K562 (cell line): ENCODE results near the gene DIRAS2. TPM values are rescaled to one million over a fixed set of nuclear protein-coding genes. Genes with fewer than 3 reads are reported as not detected.

ENCODE experiments used
- ATAC-seq: fragments of 200-7000 bp; cut with Tn5 transposase; 3 replicates; pipeline ENCODE4 v1.9.1; 2020; ENCODE audit warnings: moderate library complexity
- BruUV-seq: library from RNA; stranded (reverse); fragments of 400-500 nt; replicated peaks from 2 replicates; lab custom pipeline; 2021; lab: Mats Ljungman, UMichigan
- CTCF ChIA-PET: fragments of 300-600 bp; formaldehyde crosslinking; extraction: SDS; loops from one replicate; lab custom pipeline; 2021; ENCODE audit warnings: low intra/inter-chr PET ratio; lab: Yijun Ruan, JAX
- POLR2A ChIA-PET: fragments of 300-600, 350-650 bp; sonication (Branson Sonifier 250); formaldehyde crosslinking; extraction: SDS; loops from one replicate; lab custom pipeline; 2021; ENCODE audit warnings: antibody characterized with exemption, inconsistent platforms; lab: Yijun Ruan, JAX
- DNase-seq, 4 experiments: peaks; one replicate each; pipeline versions ENCODE4 v3.0.0 to v3.0.0-alpha.2; 2011 to 2018; ENCODE audit warnings: low spot score in 3 of 4, mixed read lengths in 3 of 4; ENCODE audit errors: extremely low read depth in 1 of 4
- FAIRE-seq: peaks from 2 replicates; lab custom pipeline; 2011; peaks lifted over from hg19 to GRCh38; lab: Jason Lieb, UNC
- H2AFZ ChIP-seq: 2 replicates; pipeline ENCODE4 v1.6.0; 2011; ENCODE audit warnings: low read depth, low read length, control low read depth, inconsistent platforms
- H3K27ac ChIP-seq: fragments of 200-600 bp; 3 replicates; pipeline ENCODE4 v1.8.0; 2011; ENCODE audit warnings: low read depth, mild to moderate bottlenecking, control low read depth, inconsistent platforms, low read length, moderate library complexity, mixed read lengths; ENCODE audit errors: extremely low read depth
- H3K27me3 ChIP-seq, 2 experiments: fragments of 300-600 bp in 1 of 2; 2 replicates in 1 of 2; 3 replicates in 1 of 2; pipeline versions ENCODE4 v1.6.0 to v1.8.0; 2011; ENCODE audit warnings: inconsistent platforms in 2 of 2, low read length in 2 of 2, mild to moderate bottlenecking in 1 of 2, mixed read lengths in 1 of 2, moderate library complexity in 1 of 2; ENCODE audit not compliant: control insufficient read depth in 2 of 2, insufficient read depth in 2 of 2
- H3K36me3 ChIP-seq: fragments of 300-600 bp; 3 replicates; pipeline ENCODE4 v1.8.0; 2011; ENCODE audit warnings: mild to moderate bottlenecking, low read length, inconsistent platforms; ENCODE audit not compliant: control insufficient read depth, insufficient read depth
- H3K4me1 ChIP-seq, 2 experiments: fragments of 200-600 bp in 1 of 2; replicated peaks in 1 of 2; 2 replicates in 1 of 2; 3 replicates in 1 of 2; pipeline versions ENCODE4 v1.5.1 to v1.8.0; 2011; ENCODE audit warnings: inconsistent platforms in 2 of 2, low read length in 2 of 2, mild to moderate bottlenecking in 1 of 2, mixed read lengths in 1 of 2, moderate library complexity in 1 of 2; ENCODE audit not compliant: control insufficient read depth in 2 of 2, insufficient read depth in 2 of 2
- H3K4me2 ChIP-seq: 2 replicates; pipeline ENCODE4 v1.6.1; 2011; ENCODE audit warnings: low read length, control low read depth, inconsistent platforms, mixed read lengths; ENCODE audit not compliant: insufficient read depth
- H3K4me3 ChIP-seq: fragments of 200-600 bp; sonication (generic), shearing (Covaris generic); 2 replicates; pipeline ENCODE4 v1.5.1; 2016; ENCODE audit warnings: control low read depth, inconsistent platforms
- H3K79me2 ChIP-seq: fragments of 200-600 bp; 3 replicates; pipeline ENCODE4 v1.8.0; 2011; ENCODE audit warnings: low read length, inconsistent platforms; ENCODE audit not compliant: control insufficient read depth, insufficient read depth
- H3K9ac ChIP-seq, 2 experiments: 2 replicates each; pipeline versions ENCODE4 v1.6.0 to v1.6.1; 2011; ENCODE audit warnings: low read depth in 2 of 2, low read length in 2 of 2, control low read depth in 1 of 2, inconsistent platforms in 1 of 2, mild to moderate bottlenecking in 1 of 2, mixed read lengths in 1 of 2; ENCODE audit not compliant: insufficient read depth in 1 of 2
- H3K9me1 ChIP-seq: one replicate; pipeline ENCODE4 v1.6.0; 2011; ENCODE audit warnings: inconsistent platforms, mild to moderate bottlenecking, low read length, moderate library complexity; ENCODE audit not compliant: control insufficient read depth, insufficient read depth
- H3K9me3 ChIP-seq: replicated peaks from 2 replicates; pipeline ENCODE4 v1.5.1; 2011; ENCODE audit warnings: low read depth, low read length, inconsistent platforms; ENCODE audit not compliant: control insufficient read depth, insufficient read depth
- H4K20me1 ChIP-seq: replicated peaks from 2 replicates; pipeline ENCODE4 v1.6.1; 2011; ENCODE audit warnings: low read length, inconsistent platforms, mixed read lengths; ENCODE audit not compliant: control insufficient read depth, insufficient read depth
- RFX1 ChIP-seq: fragments of 450-650 bp; IDR thresholded peaks from 2 replicates; pipeline ENCODE4 v1.6.1; 2016; ENCODE audit warnings: mild to moderate bottlenecking, moderate library complexity
- YY1 ChIP-seq, 3 experiments: IDR thresholded peaks; 2 replicates each; pipeline ENCODE4 v1.6.1; 2011; ENCODE audit warnings: low read length in 2 of 3, mild to moderate bottlenecking in 2 of 3, moderate library complexity in 2 of 3, borderline replicate concordance in 1 of 3, control low read depth in 1 of 3, low read depth in 1 of 3; ENCODE audit not compliant: insufficient read depth in 3 of 3, insufficient replicate concordance in 2 of 3, control insufficient read depth in 1 of 3, insufficient read length in 1 of 3; ENCODE audit errors: extremely low read depth in 1 of 3
- WGBS: fragments of 100-300 bp; shearing (Covaris generic); methylation state at CpG from one replicate; pipeline ENCODE4 v1.1.6; 2016; ENCODE audit warnings: low coverage, mixed read lengths; ENCODE audit not compliant: insufficient coverage; ENCODE audit errors: missing lambda C conversion rate; 5-methylcytosine and 5-hydroxymethylcytosine counted together
- in situ Hi-C: fragments of 300-500 bp; cut with MboI; formaldehyde crosslinking; loops from 4 replicates; pipeline ENCODE4 v1.15.0; 2018; ENCODE audit warnings: inconsistent platforms, mixed read lengths
- intact Hi-C: fragments of 100-400 bp; cut with micrococcal nuclease; formaldehyde crosslinking; loops from 2 replicates; pipeline ENCODE4 v1.14.2; 2022
- polyA plus RNA-seq, 8 experiments: library from polyadenylated mRNA; depleted of rRNA in 4 of 8; stranded (reverse) in 5 of 8; unstranded in 3 of 8; fragments of >200 nt; fragmentation: Nextera tagmentation in 2 of 8; fragmentation: Illumina TruSeq in 1 of 8; extraction: Ambion mirVana in 2 of 8; extraction: Trizol in 1 of 8; gene quantifications; 2 replicates each; pipeline versions ENCODE4 v1.2.1 to v1.2.3, GENCODE V29; 2011 to 2014; ENCODE audit warnings: inconsistent platforms in 1 of 8, missing spikeins in 1 of 8
- total RNA-seq, 7 experiments: library from RNA; depleted of rRNA in 6 of 7; stranded (reverse); fragments of >200 nt in 6 of 7; fragmentation: Illumina TruSeq in 2 of 7; extraction: Trizol in 2 of 7; gene quantifications; 2 replicates each; pipeline versions ENCODE4 v1.2.1 to v1.2.3, GENCODE V29; 2011 to 2021; ENCODE audit warnings: low replicate concordance in 1 of 7
- TF ChIP-seq, protein P1 (sequence below): fragments of 450-650 bp; IDR thresholded peaks from 2 replicates; pipeline ENCODE4 v1.6.1; 2016; ENCODE audit warnings: low read depth
- TF ChIP-seq, protein P2 (sequence below): fragments of 450-650 bp; formaldehyde crosslinking; IDR thresholded peaks from 2 replicates; pipeline ENCODE4 v1.4.0; 2020; ENCODE audit warnings: mild to moderate bottlenecking, mixed read lengths

Gene DIRAS2
- total and polyA plus RNA-seq, 9 of the 15 experiments (the other 6 are each of a cell fraction or from before 2014, with no cell fraction given) = not detected

- no peak for FAIRE-seq
- H3K9ac ChIP-seq = no peak overlapping the region
- no peak overlapping the region for H2AFZ ChIP-seq
- ATAC-seq = no peak
- H3K36me3 ChIP-seq = no peaks in the 10 kb centered on the region
- no peaks in the 10 kb centered on the region for H3K79me2 ChIP-seq
- H3K4me2 ChIP-seq = no peak overlapping the region
- H3K9me1 ChIP-seq = no peaks in the 10 kb centered on the region
- no peak overlapping the region for H3K27ac ChIP-seq
- DNase-seq = no peak
- no peaks in the 10 kb centered on the region for H3K27me3 ChIP-seq
- no TSS peak for BruUV-seq
- no peaks in the 10 kb centered on the region for H4K20me1 ChIP-seq
- POLR2A ChIA-PET = no interaction called here
- H3K9me3 ChIP-seq = no peaks in the 10 kb centered on the region
- H3K4me1 ChIP-seq = no peaks in the 10 kb centered on the region
- TF ChIP-seq YY1 (IDR thresholded peaks at IDR 0.05; ENCODE audit: borderline replicate concordance in 1 of 3, control insufficient read depth in 1 of 3, extremely low read depth in 1 of 3, insufficient read depth in 3 of 3, insufficient read length in 1 of 3, insufficient replicate concordance in 2 of 3, low read depth in 1 of 3, low read length in 2 of 3) (no peak), RFX1 (0 out of 2 replicates have a peak, but pooled peaks have one; percentile 12)
- intact Hi-C loops (no loop called here), in situ Hi-C loops (no loop called here)
- 0% methylated on average over 2 of the region's 2 CpGs for WGBS
- CTCF ChIA-PET = no interaction called here
- no peak overlapping the region for H3K4me3 ChIP-seq
These were observed 49.0 kb downstream of the DIRAS2 start for GRCh38 chr9:90593646-90594045.

GRCh38 chr9:90580576-90580975, 62.0 kb downstream of the DIRAS2 start:
- Histone ChIP-seq H3K4me3 (no peak overlapping the region), H3K9me3 (no peaks in the 10 kb centered on the region), H3K36me3 (no peaks in the 10 kb centered on the region), H3K27me3 (peaks cover 0 to 32% of the 10 kb centered on the region in 2 experiments; a peak in 2 of 5 replicates), H3K4me2 (no peak overlapping the region), H3K79me2 (no peaks in the 10 kb centered on the region), H2AFZ (no peak overlapping the region), H3K27ac (no peak overlapping the region), H3K9me1 (no peaks in the 10 kb centered on the region), H3K4me1 (peaks cover 0 to 4% of the 10 kb centered on the region in 2 experiments; a peak in 1 of 5 replicates), H3K9ac (no peak overlapping the region), H4K20me1 (no peaks in the 10 kb centered on the region)
- DNase-seq (no peak), FAIRE-seq (no peak), ATAC-seq (no peak)
- TF ChIP-seq, protein P1, sequence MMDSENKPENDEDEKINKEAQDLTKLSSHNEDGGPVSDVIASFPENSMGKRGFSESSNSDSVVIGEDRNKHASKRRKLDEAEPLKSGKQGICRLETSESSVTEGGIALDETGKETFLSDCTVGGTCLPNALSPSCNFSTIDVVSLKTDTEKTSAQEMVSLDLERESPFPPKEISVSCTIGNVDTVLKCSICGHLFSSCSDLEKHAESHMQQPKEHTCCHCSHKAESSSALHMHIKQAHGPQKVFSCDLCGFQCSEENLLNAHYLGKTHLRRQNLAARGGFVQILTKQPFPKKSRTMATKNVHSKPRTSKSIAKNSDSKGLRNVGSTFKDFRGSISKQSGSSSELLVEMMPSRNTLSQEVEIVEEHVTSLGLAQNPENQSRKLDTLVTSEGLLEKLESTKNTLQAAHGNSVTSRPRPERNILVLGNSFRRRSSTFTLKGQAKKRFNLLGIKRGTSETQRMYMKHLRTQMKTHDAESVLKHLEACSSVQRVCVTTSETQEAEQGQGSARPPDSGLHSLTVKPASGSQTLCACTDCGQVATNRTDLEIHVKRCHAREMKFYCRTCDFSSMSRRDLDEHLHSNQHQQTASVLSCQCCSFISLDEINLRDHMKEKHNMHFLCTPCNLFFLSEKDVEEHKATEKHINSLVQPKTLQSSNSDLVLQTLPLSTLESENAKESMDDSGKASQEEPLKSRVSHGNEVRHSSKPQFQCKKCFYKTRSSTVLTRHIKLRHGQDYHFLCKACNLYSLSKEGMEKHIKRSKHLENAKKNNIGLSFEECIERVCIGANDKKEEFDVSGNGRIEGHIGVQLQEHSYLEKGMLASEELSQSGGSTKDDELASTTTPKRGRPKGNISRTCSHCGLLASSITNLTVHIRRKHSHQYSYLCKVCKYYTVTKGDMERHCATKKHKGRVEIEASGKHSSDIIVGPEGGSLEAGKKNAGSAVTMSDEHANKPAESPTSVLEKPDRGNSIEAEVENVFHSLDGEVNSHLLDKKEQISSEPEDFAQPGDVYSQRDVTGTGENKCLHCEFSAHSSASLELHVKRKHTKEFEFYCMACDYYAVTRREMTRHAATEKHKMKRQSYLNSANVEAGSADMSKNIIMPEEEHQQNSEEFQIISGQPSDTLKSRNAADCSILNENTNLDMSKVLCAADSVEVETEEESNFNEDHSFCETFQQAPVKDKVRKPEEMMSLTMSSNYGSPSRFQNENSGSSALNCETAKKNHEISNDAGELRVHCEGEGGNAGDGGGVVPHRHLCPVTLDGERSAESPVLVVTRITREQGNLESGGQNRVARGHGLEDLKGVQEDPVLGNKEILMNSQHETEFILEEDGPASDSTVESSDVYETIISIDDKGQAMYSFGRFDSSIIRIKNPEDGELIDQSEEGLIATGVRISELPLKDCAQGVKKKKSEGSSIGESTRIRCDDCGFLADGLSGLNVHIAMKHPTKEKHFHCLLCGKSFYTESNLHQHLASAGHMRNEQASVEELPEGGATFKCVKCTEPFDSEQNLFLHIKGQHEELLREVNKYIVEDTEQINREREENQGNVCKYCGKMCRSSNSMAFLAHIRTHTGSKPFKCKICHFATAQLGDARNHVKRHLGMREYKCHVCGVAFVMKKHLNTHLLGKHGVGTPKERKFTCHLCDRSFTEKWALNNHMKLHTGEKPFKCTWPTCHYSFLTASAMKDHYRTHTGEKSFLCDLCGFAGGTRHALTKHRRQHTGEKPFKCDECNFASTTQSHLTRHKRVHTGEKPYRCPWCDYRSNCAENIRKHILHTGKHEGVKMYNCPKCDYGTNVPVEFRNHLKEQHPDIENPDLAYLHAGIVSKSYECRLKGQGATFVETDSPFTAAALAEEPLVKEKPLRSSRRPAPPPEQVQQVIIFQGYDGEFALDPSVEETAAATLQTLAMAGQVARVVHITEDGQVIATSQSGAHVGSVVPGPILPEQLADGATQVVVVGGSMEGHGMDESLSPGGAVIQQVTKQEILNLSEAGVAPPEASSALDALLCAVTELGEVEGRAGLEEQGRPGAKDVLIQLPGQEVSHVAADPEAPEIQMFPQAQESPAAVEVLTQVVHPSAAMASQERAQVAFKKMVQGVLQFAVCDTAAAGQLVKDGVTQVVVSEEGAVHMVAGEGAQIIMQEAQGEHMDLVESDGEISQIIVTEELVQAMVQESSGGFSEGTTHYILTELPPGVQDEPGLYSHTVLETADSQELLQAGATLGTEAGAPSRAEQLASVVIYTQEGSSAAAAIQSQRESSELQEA = no peak
- TF ChIP-seq, protein P2, sequence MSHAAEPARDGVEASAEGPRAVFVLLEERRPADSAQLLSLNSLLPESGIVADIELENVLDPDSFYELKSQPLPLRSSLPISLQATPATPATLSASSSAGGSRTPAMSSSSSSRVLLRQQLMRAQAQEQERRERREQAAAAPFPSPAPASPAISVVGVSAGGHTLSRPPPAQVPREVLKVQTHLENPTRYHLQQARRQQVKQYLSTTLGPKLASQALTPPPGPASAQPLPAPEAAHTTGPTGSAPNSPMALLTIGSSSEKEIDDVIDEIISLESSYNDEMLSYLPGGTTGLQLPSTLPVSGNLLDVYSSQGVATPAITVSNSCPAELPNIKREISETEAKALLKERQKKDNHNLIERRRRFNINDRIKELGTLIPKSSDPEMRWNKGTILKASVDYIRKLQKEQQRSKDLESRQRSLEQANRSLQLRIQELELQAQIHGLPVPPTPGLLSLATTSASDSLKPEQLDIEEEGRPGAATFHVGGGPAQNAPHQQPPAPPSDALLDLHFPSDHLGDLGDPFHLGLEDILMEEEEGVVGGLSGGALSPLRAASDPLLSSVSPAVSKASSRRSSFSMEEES (CRISPR knock-in tag) = peak; percentile 62
- BruUV-seq = no TSS peak
- WGBS = 0% methylated on average over 2 of the region's 2 CpGs
- ChIA-PET CTCF (no interaction called here), POLR2A (no interaction called here)
- in situ Hi-C loops = no loop called here
- intact Hi-C loops = no loop called here
